ENCODE measurements around the gene PRKCD.

- TF ChIP-seq POLR2A (IDR thresholded peaks at IDR 0.05): no peak
- no peak for TF ChIP-seq CTCF (IDR thresholded peaks at IDR 0.05)
Observed at GRCh38 chr3:53169832-53170324, 8.9 kb downstream of the PRKCD start.
